ENCODE measurements around the gene VPS37B. TPM values are rescaled to one million over a fixed set of nuclear protein-coding genes. Genes with fewer than 3 reads are reported as not detected.

Gene VPS37B
- total and polyA plus RNA-seq, 2 of the 8 experiments (the other 6 are each of a cell fraction or from before 2014, with no cell fraction given) = 11.9 to 15.7 TPM

GRCh38 chr12:122895704-122896636 lies at the start of gene VPS37B (continued):
- TF ChIP-seq CHD1 (IDR thresholded peaks at IDR 0.05; ENCODE audit: low read depth, low read length) (no peak), CTBP2 (IDR thresholded peaks at IDR 0.05; ENCODE audit: borderline replicate concordance, insufficient read depth, insufficient read length, low read length) (no peak), SP2 (IDR thresholded peaks at IDR 0.05; ENCODE audit: low read length) (no peak), TEAD4 (IDR thresholded peaks at IDR 0.05; ENCODE audit: low read depth, low read length) (peak; percentile 74), TAF1 (IDR thresholded peaks at IDR 0.05; ENCODE audit: low read depth, low read length) (peak; percentile 73), ATF3 (IDR thresholded peaks at IDR 0.05; ENCODE audit: insufficient read depth, low read depth, low read length) (peak; percentile 61; the same call in 1 of the 2 replicates), EGR1 (IDR thresholded peaks at IDR 0.05; ENCODE audit: borderline replicate concordance, low read depth, low read length) (0 out of 2 replicates have a peak, but pooled peaks have one; percentile 22), BRCA1 (IDR thresholded peaks at IDR 0.05; ENCODE audit: low read depth, low read length) (peak; percentile 68; the same call in 1 of the 2 replicates), SRF (IDR thresholded peaks at IDR 0.05; ENCODE audit: low read depth, low read length) (no peak), SP4 (IDR thresholded peaks at IDR 0.05; ENCODE audit: low read length) (no peak), SIX5 (IDR thresholded peaks at IDR 0.05; ENCODE audit: low read depth, low read length) (no peak), POU5F1 (IDR thresholded peaks at IDR 0.05; ENCODE audit: low read depth, low read length) (no peak)

All from H1 (cell line).